Measurements from ENCODE around the gene TCERG1. TPM values are rescaled to one million over a fixed set of nuclear protein-coding genes. Genes with fewer than 3 reads are reported as not detected.

TCERG1 gene
- total RNA-seq, 1 experiment from 2014 or later, result 112 TPM

GRCh38 chr5:146398826-146399225 lies 48.3 kb upstream of the TCERG1 start:
- no peak overlapping the region for H4K8ac ChIP-seq (replicated peaks; ENCODE audit: insufficient read length, low read depth, low read length)
- H3K27me3 ChIP-seq (ENCODE audit: insufficient read depth, low read length), result no peaks in the 10 kb centered on the region
- H2AFZ ChIP-seq (ENCODE audit: low read length), result no peak overlapping the region
- no peaks in the 10 kb centered on the region for H3K9me3 Mint-ChIP-seq
- DNase-seq, result no peak
- H3K4me1 ChIP-seq (ENCODE audit: insufficient read depth, low read length), result no peaks in the 10 kb centered on the region
- H4K20me1 ChIP-seq (ENCODE audit: control insufficient read depth, insufficient read depth, insufficient read length), result no peaks in the 10 kb centered on the region
- no CpG with 5 or more reads among the region's 4 CpGs for WGBS (ENCODE audit: extremely low coverage, insufficient read length, low lambda C conversion rate)
- H2BK120ac ChIP-seq (ENCODE audit: low read depth, low read length, poor library complexity, severe bottlenecking), result no peak overlapping the region
- no peaks in the 10 kb centered on the region for H3K9me3 ChIP-seq (ENCODE audit: control insufficient read depth, low read depth, low read length)
- no peak overlapping the region for H3K4me3 Mint-ChIP-seq
- no peak overlapping the region for H2BK20ac ChIP-seq (ENCODE audit: low read depth, low read length, poor library complexity, severe bottlenecking)
- no peaks in the 10 kb centered on the region for H3K36me3 Mint-ChIP-seq (ENCODE audit: insufficient read depth in 1 of 3, low read depth in 3 of 3)
- no peak overlapping the region for H3K9ac ChIP-seq (ENCODE audit: extremely low read depth, insufficient read length, low read length)
- H4K5ac ChIP-seq (ENCODE audit: insufficient read length, low read depth, low read length), result no peak overlapping the region
- H4K91ac ChIP-seq (ENCODE audit: insufficient read length, low read depth, low read length), result no peak overlapping the region
- no peak overlapping the region for H2BK12ac ChIP-seq (ENCODE audit: insufficient read length, low read depth, low read length)
- no peak overlapping the region for H2BK15ac ChIP-seq (ENCODE audit: low read depth, low read length)
- no peak overlapping the region for H3K4ac ChIP-seq (ENCODE audit: low read depth, low read length)
- H3K56ac ChIP-seq (ENCODE audit: insufficient read length, low read depth, low read length), result no peak overlapping the region
- H3K18ac ChIP-seq (ENCODE audit: insufficient read length, low read depth, low read length), result no peak overlapping the region
- no peak overlapping the region for H3T11ph ChIP-seq (ENCODE audit: low read length)
- H3K27me3 Mint-ChIP-seq (ENCODE audit: low read depth), result peaks cover 28% of the 10 kb centered on the region
- no peak for TF ChIP-seq CTCF (conservative IDR thresholded peaks at IDR 0.05)
- no peaks in the 10 kb centered on the region for H3K79me1 ChIP-seq (ENCODE audit: insufficient read depth, low read depth, low read length, poor library complexity, severe bottlenecking)
- H3K4me2 ChIP-seq (ENCODE audit: insufficient read depth, insufficient read length, low read length), result no peak overlapping the region
- H3K79me2 ChIP-seq (ENCODE audit: insufficient read depth, low read length), result no peaks in the 10 kb centered on the region
- H2BK5ac ChIP-seq (ENCODE audit: insufficient read length, low read length), result no peak overlapping the region
- H3K27ac Mint-ChIP-seq, result no peak overlapping the region
- no peak overlapping the region for H3K14ac ChIP-seq (ENCODE audit: insufficient read depth, low read length)
- peaks cover 5 to 12% of the 10 kb centered on the region in 2 experiments; a peak in 3 of 4 replicates for H3K4me1 Mint-ChIP-seq
- H3K23ac ChIP-seq (ENCODE audit: insufficient read length, low read depth, low read length), result no peak overlapping the region
- no peak overlapping the region for H2AK5ac ChIP-seq (ENCODE audit: insufficient read length, low read length)
- H3K27ac ChIP-seq (ENCODE audit: insufficient read length, low read depth, low read length), result no peak overlapping the region
- no peaks in the 10 kb centered on the region for H3K23me2 ChIP-seq (ENCODE audit: insufficient read length, low read depth, low read length, poor library complexity, severe bottlenecking)
